Neural cell (in vitro differentiated cells): Measurements from ENCODE around the gene MTG1. TPM values are rescaled to one million over a fixed set of nuclear protein-coding genes. Genes with fewer than 3 reads are reported as not detected.

Source experiments
- H2AFZ ChIP-seq: fragments of 200-600, 300-800 bp; sonication (generic), shearing (Covaris generic); 2 replicates; pipeline ENCODE4 v1.6.0; 2014; ENCODE audit warnings: low read depth, mild to moderate bottlenecking, antibody characterized with exemption, low read length, moderate library complexity
- H3F3A ChIP-seq: fragments of 200-600 bp; shearing (Covaris generic); 2 replicates; pipeline ENCODE4 v1.6.1; 2016; ENCODE audit warnings: mild to moderate bottlenecking, moderate library complexity, mixed read lengths, antibody characterized with exemption, low read length; ENCODE audit not compliant: insufficient read depth, poor library complexity, severe bottlenecking
- H3K27ac ChIP-seq: fragments of 200-600, 300-800 bp; sonication (generic), shearing (Covaris generic); 2 replicates; pipeline ENCODE4 v1.5.1; 2014; ENCODE audit warnings: mild to moderate bottlenecking, low read length, moderate library complexity
- H3K27me3 ChIP-seq: fragments of 300-800, 200-600 bp; sonication (generic), shearing (Covaris generic); 2 replicates; pipeline ENCODE4 v1.6.0; 2014; ENCODE audit warnings: mild to moderate bottlenecking, low read depth, low read length, moderate library complexity; ENCODE audit not compliant: insufficient read depth
- H3K36me3 ChIP-seq: fragments of 300-800, 200-600 bp; sonication (generic), shearing (Covaris generic); 2 replicates; pipeline ENCODE4 v1.5.1; 2014; ENCODE audit warnings: mild to moderate bottlenecking, antibody characterized with exemption, low read length, moderate library complexity; ENCODE audit not compliant: insufficient read depth
- H3K4me2 ChIP-seq: fragments of 300-800, 200-600 bp; sonication (generic), shearing (Covaris generic); 2 replicates; pipeline ENCODE4 v1.6.0; 2014; ENCODE audit warnings: mild to moderate bottlenecking, low read length
- H3K4me3 ChIP-seq: fragments of 300-800, 200-600 bp; sonication (generic), shearing (Covaris generic); 2 replicates; pipeline ENCODE4 v1.5.1; 2014; ENCODE audit warnings: mild to moderate bottlenecking, low read length, moderate library complexity
- H3K79me2 ChIP-seq: fragments of 200-600 bp; shearing (Covaris generic); replicated peaks from 2 replicates; pipeline ENCODE4 v1.6.0; 2014; ENCODE audit warnings: mild to moderate bottlenecking, low read length, moderate library complexity; ENCODE audit not compliant: insufficient read depth
- H3K9ac ChIP-seq: fragments of 300-800, 200-600 bp; sonication (generic), shearing (Covaris generic); 2 replicates; pipeline ENCODE4 v1.6.1; 2016; ENCODE audit warnings: mild to moderate bottlenecking, low read length, mixed read lengths
- H3K9me2 ChIP-seq: fragments of 200-600 bp; shearing (Covaris generic); 2 replicates; pipeline ENCODE4 v1.6.1; 2016; ENCODE audit warnings: mild to moderate bottlenecking, low read length, mixed read lengths; ENCODE audit not compliant: insufficient read depth
- H3K9me3 ChIP-seq: fragments of 200-600, 300-800 bp; sonication (generic), shearing (Covaris generic); 2 replicates; pipeline ENCODE4 v1.6.1; 2016; ENCODE audit warnings: mild to moderate bottlenecking, mixed run types, low read length, moderate library complexity, mixed read lengths
- H4K20me1 ChIP-seq: fragments of 200-600 bp; shearing (Covaris generic); 2 replicates; pipeline ENCODE4 v1.6.1; 2016; ENCODE audit warnings: mild to moderate bottlenecking, mixed run types; ENCODE audit not compliant: insufficient read depth
- CTCF ChIP-seq: fragments of 450-650 bp; IDR thresholded peaks from 2 replicates; pipeline ENCODE4 v1.5.1; 2014; ENCODE audit warnings: antibody characterized with exemption, mild to moderate bottlenecking, moderate library complexity; ENCODE audit not compliant: poor library complexity, severe bottlenecking
- EP300 ChIP-seq: fragments of 450-650 bp; conservative IDR thresholded peaks from 2 replicates; pipeline ENCODE4 v1.6.1; 2014; ENCODE audit warnings: antibody characterized with exemption, mild to moderate bottlenecking, moderate library complexity; ENCODE audit not compliant: poor library complexity, severe bottlenecking
- EZH2 ChIP-seq: fragments of 200-600, 300-800 bp; shearing (Covaris generic), sonication (generic); IDR thresholded peaks from 2 replicates; pipeline ENCODE4 v1.6.1; 2014; ENCODE audit warnings: antibody characterized with exemption, low read length, borderline replicate concordance, mild to moderate bottlenecking; ENCODE audit not compliant: insufficient read depth, poor library complexity, severe bottlenecking
- MXI1 ChIP-seq: fragments of 450-650 bp; conservative IDR thresholded peaks from 2 replicates; pipeline ENCODE4 v1.6.1; 2014; ENCODE audit warnings: antibody characterized with exemption, mild to moderate bottlenecking; ENCODE audit not compliant: poor library complexity, severe bottlenecking
- POLR2AphosphoS5 ChIP-seq: IDR thresholded peaks from 2 replicates; pipeline ENCODE4 v1.6.1; 2012
- RAD21 ChIP-seq: fragments of 450-650 bp; conservative IDR thresholded peaks from 2 replicates; pipeline ENCODE4 v1.6.1; 2014; ENCODE audit warnings: antibody characterized with exemption, mild to moderate bottlenecking, moderate library complexity
- REST ChIP-seq: IDR thresholded peaks from 2 replicates; pipeline ENCODE4 v1.6.1; 2012; ENCODE audit warnings: borderline replicate concordance
- SMC3 ChIP-seq: fragments of 450-650 bp; conservative IDR thresholded peaks from 2 replicates; pipeline ENCODE4 v1.6.1; 2014; ENCODE audit warnings: antibody characterized with exemption, mild to moderate bottlenecking, moderate library complexity; ENCODE audit not compliant: poor library complexity
- TAF1 ChIP-seq: IDR thresholded peaks from 2 replicates; pipeline ENCODE4 v1.6.1; 2012; ENCODE audit warnings: low read depth
- polyA plus RNA-seq: library from polyadenylated mRNA; depleted of rRNA; stranded (reverse); fragments of >200 nt; gene quantifications from 2 replicates; pipeline ENCODE4 v1.2.3, GENCODE V29; 2014

Gene MTG1
- polyA plus RNA-seq, 1 donor from 2014 or later = 52.3 TPM

GRCh38 chr10:133454204-133454893 is 60.4 kb downstream of the MTG1 start:
- TF ChIP-seq EZH2 (no peak), SMC3 (no peak), CTCF (no peak), POLR2AphosphoS5 (no peak), MXI1 (no peak), RAD21 (no peak), EP300 (no peak), TAF1 (no peak)
- Histone ChIP-seq H3K9me2 (no peaks in the 10 kb centered on the region), H3K9ac (no peak overlapping the region), H3K27me3 (no peaks in the 10 kb centered on the region), H2AFZ (no peak overlapping the region), H3K4me3 (no peak overlapping the region), H3K27ac (no peak overlapping the region), H3K79me2 (no peaks in the 10 kb centered on the region), H3K9me3 (peaks cover 6% of the 10 kb centered on the region), H4K20me1 (no peaks in the 10 kb centered on the region), H3F3A (no peaks in the 10 kb centered on the region), H3K36me3 (no peaks in the 10 kb centered on the region), H3K4me2 (no peak overlapping the region)

- Histone ChIP-seq H3K9me3 (peaks cover 6% of the 10 kb centered on the region), H3F3A (no peaks in the 10 kb centered on the region), H3K9ac (no peak overlapping the region), H3K79me2 (no peaks in the 10 kb centered on the region), H3K36me3 (no peaks in the 10 kb centered on the region), H3K27ac (no peak overlapping the region), H3K9me2 (no peaks in the 10 kb centered on the region), H3K4me2 (no peak overlapping the region), H3K27me3 (no peaks in the 10 kb centered on the region), H3K4me3 (no peak overlapping the region), H2AFZ (no peak overlapping the region), H4K20me1 (no peaks in the 10 kb centered on the region)
- no peak for TF ChIP-seq POLR2AphosphoS5
- no peak for TF ChIP-seq EP300
- TF ChIP-seq REST = no peak
- no peak for TF ChIP-seq MXI1
- no peak for TF ChIP-seq RAD21
- TF ChIP-seq EZH2 = no peak
- no peak for TF ChIP-seq SMC3
- no peak for TF ChIP-seq CTCF
- no peak for TF ChIP-seq TAF1
Measured at GRCh38 chr10:133455196-133455595, 61.2 kb downstream of the MTG1 start.
